GM18520 (cell line): ENCODE measurements around the gene SLCO1A2.

Experiments
- ATAC-seq: cut with Tn5 transposase; IDR thresholded peaks from one replicate; pipeline ENCODE4 v1.9.1; 2021; ENCODE audit not compliant: unreplicated experiment

Gene SLCO1A2

GRCh38 chr12:21330682-21331253, 3.9 kb downstream of the SLCO1A2 start:
- no peak for ATAC-seq

- ATAC-seq: no peak
Measured at GRCh38 chr12:21328578-21328977, 6.1 kb downstream of the SLCO1A2 start.

- ATAC-seq: no peak
Measured at GRCh38 chr12:21324551-21324950, 10.2 kb downstream of the SLCO1A2 start.

- ATAC-seq: no peak
Measured at GRCh38 chr12:21323736-21324135, 11.0 kb downstream of the SLCO1A2 start.

- ATAC-seq: no peak
Measured at GRCh38 chr12:21308785-21309184, 25.9 kb downstream of the SLCO1A2 start.

- no peak for ATAC-seq
Measured at GRCh38 chr12:21305661-21306060, 29.1 kb downstream of the SLCO1A2 start.

GRCh38 chr12:21300632-21301031, 34.1 kb downstream of the SLCO1A2 start:
- no peak for ATAC-seq

GRCh38 chr12:21296751-21297406, 37.8 kb downstream of the SLCO1A2 start:
- ATAC-seq: no peak

- no peak for ATAC-seq
Measured at GRCh38 chr12:21296348-21296747, 38.4 kb downstream of the SLCO1A2 start.

- ATAC-seq: no peak
Measured at GRCh38 chr12:21294176-21294575, 40.5 kb downstream of the SLCO1A2 start.

- ATAC-seq: no peak
Measured at GRCh38 chr12:21292111-21292510, 42.6 kb downstream of the SLCO1A2 start.

- ATAC-seq: no peak
Measured at GRCh38 chr12:21289698-21290097, 45.0 kb downstream of the SLCO1A2 start.

GRCh38 chr12:21276826-21277225, 57.9 kb downstream of the SLCO1A2 start:
- no peak for ATAC-seq

GRCh38 chr12:21265932-21266331, 68.8 kb downstream of the SLCO1A2 start:
- ATAC-seq: no peak

- no peak for ATAC-seq
Measured at GRCh38 chr12:21264232-21264631, 70.5 kb downstream of the SLCO1A2 start.

GRCh38 chr12:21257172-21257571, 77.5 kb downstream of the SLCO1A2 start:
- ATAC-seq: no peak

GRCh38 chr12:21252070-21252469, 82.6 kb downstream of the SLCO1A2 start:
- ATAC-seq: no peak

GRCh38 chr12:21248679-21249078, 86.0 kb downstream of the SLCO1A2 start:
- ATAC-seq: peak; percentile 52

- no peak for ATAC-seq
Measured at GRCh38 chr12:21239866-21240265, 94.9 kb downstream of the SLCO1A2 start.

- ATAC-seq: no peak
Measured at GRCh38 chr12:21234395-21234794, 100.3 kb downstream of the SLCO1A2 start.

GRCh38 chr12:21223930-21224329, 110.8 kb downstream of the SLCO1A2 start:
- ATAC-seq: no peak

- no peak for ATAC-seq
Measured at GRCh38 chr12:21221778-21222177, 112.9 kb downstream of the SLCO1A2 start.

GRCh38 chr12:21221072-21221471, 113.6 kb downstream of the SLCO1A2 start:
- ATAC-seq: no peak
